IMR-90 (cell line): ENCODE measurements around the gene TRIM44. TPM values are rescaled to one million over a fixed set of nuclear protein-coding genes. Genes with fewer than 3 reads are reported as not detected.

Experiments
- ATAC-seq: fragments of 200-7000 bp; cut with Tn5 transposase; 2 replicates; pipeline ENCODE4 v1.9.1; 2020; ENCODE audit warnings: low read depth, mild to moderate bottlenecking, moderate library complexity
- BruUV-seq: library from RNA; stranded (reverse); fragments of 400-500 nt; replicated peaks from 2 replicates; lab custom pipeline; 2021; lab: Mats Ljungman, UMichigan
- CTCF ChIA-PET: fragments of 300-600 bp; formaldehyde crosslinking; extraction: SDS; loops from one replicate; lab custom pipeline; 2021; ENCODE audit warnings: antibody characterized with exemption; lab: Yijun Ruan, JAX
- POLR2A ChIA-PET: fragments of 300-600 bp; sonication (Branson Sonifier 250); formaldehyde crosslinking; loops from one replicate; lab custom pipeline; 2022; ENCODE audit warnings: antibody characterized with exemption; ENCODE audit not compliant: unreplicated experiment; lab: Charles Lee
- DNase-seq: peaks from one replicate; pipeline ENCODE4 v3.0.0; 2013
- H2AFZ ChIP-seq: replicated peaks from 2 replicates; pipeline ENCODE3; 2013; ENCODE audit warnings: low read length, mild to moderate bottlenecking; ENCODE audit not compliant: poor library complexity
- H2AK5ac ChIP-seq: 2 replicates; pipeline ENCODE4 v1.6.1; 2013; ENCODE audit warnings: low read depth, low read length, inconsistent platforms
- H2AK9ac ChIP-seq: replicated peaks from 2 replicates; pipeline ENCODE3; 2013; ENCODE audit warnings: mild to moderate bottlenecking, low read depth, low read length, moderate library complexity; ENCODE audit not compliant: poor library complexity
- H2BK120ac ChIP-seq: 2 replicates; pipeline ENCODE4 v1.6.1; 2013; ENCODE audit warnings: low read depth, low read length, inconsistent platforms
- H2BK15ac ChIP-seq: 3 replicates; pipeline ENCODE4 v1.6.1; 2013; ENCODE audit warnings: low read depth, low read length, inconsistent platforms
- H2BK20ac ChIP-seq: 2 replicates; pipeline ENCODE4 v1.6.1; 2013; ENCODE audit warnings: low read depth, mild to moderate bottlenecking, inconsistent platforms, low read length, moderate library complexity
- H2BK5ac ChIP-seq: 2 replicates; pipeline ENCODE4 v1.6.1; 2013; ENCODE audit warnings: mild to moderate bottlenecking, low read depth, low read length, inconsistent platforms; ENCODE audit not compliant: poor library complexity, severe bottlenecking
- H3K14ac ChIP-seq: replicated peaks from 2 replicates; pipeline ENCODE4 v1.6.1; 2013; ENCODE audit warnings: low read depth, low read length, inconsistent platforms
- H3K18ac ChIP-seq: 2 replicates; pipeline ENCODE4 v1.6.1; 2013; ENCODE audit warnings: low read depth, low read length, control low read depth
- H3K23ac ChIP-seq: 2 replicates; pipeline ENCODE4 v1.6.1; 2013; ENCODE audit warnings: low read depth, low read length, inconsistent platforms
- H3K27ac ChIP-seq: 2 replicates; pipeline ENCODE4 v1.5.1; 2013; ENCODE audit warnings: mild to moderate bottlenecking, control low read depth, low read length; ENCODE audit not compliant: insufficient read depth
- H3K27me3 ChIP-seq: 2 replicates; pipeline ENCODE4 v1.6.1; 2013; ENCODE audit warnings: low read length; ENCODE audit not compliant: control insufficient read depth, insufficient read depth
- H3K36me3 ChIP-seq: 2 replicates; pipeline ENCODE4 v1.6.1; 2013; ENCODE audit warnings: low read length, mixed read lengths; ENCODE audit not compliant: control insufficient read depth, insufficient read depth
- H3K4ac ChIP-seq: 2 replicates; pipeline ENCODE4 v1.6.1; 2013; ENCODE audit warnings: low read depth, low read length, inconsistent platforms
- H3K4me1 ChIP-seq: 2 replicates; pipeline ENCODE4 v1.6.1; 2013; ENCODE audit warnings: low read length, mixed read lengths; ENCODE audit not compliant: control insufficient read depth, insufficient read depth
- H3K4me2 ChIP-seq: 2 replicates; pipeline ENCODE4 v1.6.1; 2013; ENCODE audit warnings: low read depth, mild to moderate bottlenecking, control low read depth, low read length, moderate library complexity
- H3K4me3 ChIP-seq: 2 replicates; pipeline ENCODE4 v1.5.1; 2013; ENCODE audit warnings: low read depth, mild to moderate bottlenecking, control low read depth, low read length, moderate library complexity; ENCODE audit not compliant: insufficient read depth
- H3K56ac ChIP-seq: 2 replicates; pipeline ENCODE4 v1.6.1; 2013; ENCODE audit warnings: low read length, inconsistent platforms; ENCODE audit not compliant: insufficient read depth; ENCODE audit errors: extremely low read depth
- H3K79me1 ChIP-seq, 2 experiments: 2 replicates each; pipeline ENCODE4 v1.6.1; 2013; ENCODE audit warnings: low read length in 2 of 2, inconsistent platforms in 1 of 2, low read depth in 1 of 2
- H3K9ac ChIP-seq: 2 replicates; pipeline ENCODE4 v1.6.1; 2013; ENCODE audit warnings: low read depth, low read length, control low read depth
- H3K9me1 ChIP-seq: 2 replicates; pipeline ENCODE4 v1.6.1; 2013; ENCODE audit warnings: low read length, inconsistent platforms; ENCODE audit not compliant: insufficient read depth
- H3K9me3 ChIP-seq: 2 replicates; pipeline ENCODE4 v1.6.1; 2013; ENCODE audit warnings: low read length; ENCODE audit not compliant: control insufficient read depth, insufficient read depth
- H4K20me1 ChIP-seq: 2 replicates; pipeline ENCODE4 v1.6.1; 2013; ENCODE audit warnings: low read length, inconsistent platforms; ENCODE audit not compliant: insufficient read depth
- H4K5ac ChIP-seq: 2 replicates; pipeline ENCODE4 v1.6.1; 2013; ENCODE audit warnings: mild to moderate bottlenecking, low read depth, low read length, control low read depth
- H4K8ac ChIP-seq, 2 experiments: 2 replicates each; pipeline ENCODE4 v1.6.1; 2013; ENCODE audit warnings: low read depth in 2 of 2, low read length in 2 of 2, control low read depth in 1 of 2, inconsistent platforms in 1 of 2
- H4K91ac ChIP-seq: 2 replicates; pipeline ENCODE4 v1.6.1; 2013; ENCODE audit warnings: low read depth, low read length, inconsistent platforms; ENCODE audit not compliant: insufficient read depth
- BHLHE40 ChIP-seq: fragments of 150-350 bp; IDR thresholded peaks from 2 replicates; pipeline ENCODE4 v1.6.1; 2016; ENCODE audit warnings: mild to moderate bottlenecking, low read depth, low read length
- CEBPB ChIP-seq: IDR thresholded peaks from 2 replicates; pipeline ENCODE4 v1.6.1; 2012; ENCODE audit warnings: low read depth, low read length, improper control_type of control experiment
- CHD1 ChIP-seq: IDR thresholded peaks from 2 replicates; pipeline ENCODE4 v1.6.1; 2012; ENCODE audit warnings: low read depth, low read length, improper control_type of control experiment
- MAFK ChIP-seq: IDR thresholded peaks from 2 replicates; pipeline ENCODE4 v1.6.1; 2012; ENCODE audit warnings: low read depth, low read length, improper control_type of control experiment
- MAZ ChIP-seq: IDR thresholded peaks from 2 replicates; pipeline ENCODE4 v1.6.1; 2012; ENCODE audit warnings: low read depth, mild to moderate bottlenecking, low read length, improper control_type of control experiment, moderate library complexity, borderline replicate concordance
- MXI1 ChIP-seq: IDR thresholded peaks from 2 replicates; pipeline ENCODE4 v1.6.1; 2012; ENCODE audit warnings: low read depth, mild to moderate bottlenecking, low read length, moderate library complexity, borderline replicate concordance
- RAD21 ChIP-seq: IDR thresholded peaks from 2 replicates; pipeline ENCODE4 v1.6.1; 2012; ENCODE audit warnings: low read length, improper control_type of control experiment
- RCOR1 ChIP-seq: IDR thresholded peaks from 2 replicates; pipeline ENCODE4 v1.6.1; 2012; ENCODE audit warnings: mild to moderate bottlenecking, low read length, improper control_type of control experiment; ENCODE audit not compliant: insufficient replicate concordance
- SMC3 ChIP-seq: fragments of 150-350 bp; IDR thresholded peaks from 2 replicates; pipeline ENCODE4 v1.6.1; 2016; ENCODE audit warnings: low read depth, mild to moderate bottlenecking, antibody characterized with exemption, low read length, moderate library complexity
- WGBS, 2 experiments: methylation state at CpG; one replicate each; pipeline versions ENCODE4 v1.1.5 to v1.1.7; 2013; ENCODE audit warnings: missing lambda C conversion rate in 2 of 2; ENCODE audit not compliant: insufficient read length in 1 of 2; ENCODE audit errors: extremely low coverage in 2 of 2; 5-methylcytosine and 5-hydroxymethylcytosine counted together
- dilution Hi-C: fragments of 300-500 bp; cut with HindIII; formaldehyde crosslinking; loops from one replicate; pipeline ENCODE4 v1.14.3; 2018; ENCODE audit warnings: low sequenced_read_pairs; ENCODE audit not compliant: unreplicated experiment
- in situ Hi-C: fragments of 300-500 bp; cut with MboI; formaldehyde crosslinking; loops from 3 replicates; pipeline ENCODE4 v1.14.3; 2019; ENCODE audit warnings: low sequenced_read_pairs, inconsistent platforms, mixed read lengths
- intact Hi-C: fragments of 100-400 bp; cut with micrococcal nuclease; formaldehyde crosslinking; loops from 2 replicates; pipeline ENCODE4 v1.10.0; 2022
- polyA plus RNA-seq, 3 experiments: library from polyadenylated mRNA; depleted of rRNA; stranded (reverse); fragments of >200 nt; gene quantifications; 2 replicates each; pipeline ENCODE4 v1.2.3, GENCODE V29; 2012; ENCODE audit warnings: low replicate concordance in 1 of 3
- total RNA-seq: library from RNA; depleted of rRNA; stranded (reverse); fragments of >200 nt; gene quantifications from 2 replicates; pipeline ENCODE4 v1.2.3, GENCODE V29; 2012
- TF ChIP-seq, protein P1 (sequence below): fragments of 150-350 bp; IDR thresholded peaks from 2 replicates; pipeline ENCODE4 v1.6.1; 2017; ENCODE audit warnings: mild to moderate bottlenecking, antibody characterized with exemption, low read length, low read depth
- TF ChIP-seq, protein P2 (sequence below): conservative IDR thresholded peaks from 2 replicates; pipeline ENCODE4 v1.5.1; 2012; ENCODE audit warnings: mild to moderate bottlenecking, low read depth, low read length, improper control_type of control experiment

TRIM44 gene
- total and polyA plus RNA-seq, 2 of the 4 experiments (the other 2 are of a cell fraction), result 50.7 to 104 TPM

DNA sequence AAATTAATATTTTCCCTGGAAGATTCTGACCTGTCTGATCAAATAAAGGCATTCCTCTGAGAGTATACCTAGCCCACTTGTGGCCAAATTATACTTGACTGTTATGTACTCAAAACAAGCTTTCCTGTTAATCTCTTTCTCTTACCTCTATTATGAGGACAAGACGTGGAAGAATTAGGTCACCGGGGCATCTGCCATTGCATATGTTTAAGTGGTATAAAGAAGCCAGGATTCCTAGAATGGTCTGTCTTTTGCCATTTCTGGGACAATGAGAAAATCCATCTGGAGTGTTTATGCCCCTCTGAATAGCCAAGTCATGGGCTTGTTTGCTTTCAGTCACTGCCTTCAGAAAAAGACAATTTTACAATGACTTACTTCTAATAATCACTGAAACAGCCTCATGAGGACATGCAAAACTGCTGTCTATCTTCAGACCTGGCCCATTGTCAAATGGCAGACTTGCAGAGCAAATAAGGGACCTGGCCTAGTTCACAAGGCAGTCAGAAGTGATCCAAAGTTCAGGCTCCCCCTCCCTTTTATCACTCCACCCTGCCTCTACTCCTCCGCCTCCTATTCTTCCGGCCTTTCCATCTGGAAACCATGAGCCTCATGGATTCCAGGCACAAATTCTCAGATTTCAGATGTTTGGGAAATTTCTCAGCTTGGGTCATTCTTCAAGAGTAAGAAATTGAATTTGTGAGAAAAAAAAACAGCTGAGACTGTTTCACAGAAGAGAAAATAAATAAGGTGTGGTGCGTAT is 153.2 kb downstream of the TRIM44 start:
- no peak overlapping the region for H4K91ac ChIP-seq
- no peak overlapping the region for H3K4ac ChIP-seq
- H3K14ac ChIP-seq, result no peak overlapping the region
- H3K4me3 ChIP-seq, result no peak overlapping the region
- BruUV-seq, result no TSS peak
- ChIA-PET CTCF (interaction anchor here (0.7 kb wide), 1 partner anchor 84 kb away, joined by 3 read pairs; no protein-coding TSS in a partner anchor), POLR2A (no interaction called here)
- dilution Hi-C loops (no loop called here), intact Hi-C loops (no loop called here), in situ Hi-C loops (loop anchor here (25.0 kb wide), 1 partner anchor 672 kb away; no protein-coding TSS in a partner anchor)
- H3K9me1 ChIP-seq, result peaks cover 2% of the 10 kb centered on the region; the same call in 1 of the 2 replicates
- H3K56ac ChIP-seq, result no peak overlapping the region
- H2BK120ac ChIP-seq, result no peak overlapping the region
- no peak overlapping the region for H2AFZ ChIP-seq
- H3K79me1 ChIP-seq, result peaks cover 0 to 15% of the 10 kb centered on the region in 2 experiments; a peak in 2 of 4 replicates
- H3K36me3 ChIP-seq, result no peaks in the 10 kb centered on the region
- H3K23ac ChIP-seq, result no peak overlapping the region
- H3K27me3 ChIP-seq, result no peaks in the 10 kb centered on the region
- no peak overlapping the region for H4K8ac ChIP-seq
- H3K18ac ChIP-seq, result no peak overlapping the region
- no peak overlapping the region for H4K5ac ChIP-seq
- H3K27ac ChIP-seq, result no peak overlapping the region
- WGBS, 2 experiments, result no CpG with 5 or more reads among the region's 5 CpGs
- H3K9ac ChIP-seq, result no peak overlapping the region
- no peak overlapping the region for H2BK15ac ChIP-seq
- no peaks in the 10 kb centered on the region for H4K20me1 ChIP-seq
- TF ChIP-seq, protein P1, sequence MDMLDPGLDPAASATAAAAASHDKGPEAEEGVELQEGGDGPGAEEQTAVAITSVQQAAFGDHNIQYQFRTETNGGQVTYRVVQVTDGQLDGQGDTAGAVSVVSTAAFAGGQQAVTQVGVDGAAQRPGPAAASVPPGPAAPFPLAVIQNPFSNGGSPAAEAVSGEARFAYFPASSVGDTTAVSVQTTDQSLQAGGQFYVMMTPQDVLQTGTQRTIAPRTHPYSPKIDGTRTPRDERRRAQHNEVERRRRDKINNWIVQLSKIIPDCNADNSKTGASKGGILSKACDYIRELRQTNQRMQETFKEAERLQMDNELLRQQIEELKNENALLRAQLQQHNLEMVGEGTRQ, result no peak
- TF ChIP-seq BHLHE40, result no peak
- no peak for TF ChIP-seq MXI1
- no peak for TF ChIP-seq MAZ
- TF ChIP-seq, protein P2, sequence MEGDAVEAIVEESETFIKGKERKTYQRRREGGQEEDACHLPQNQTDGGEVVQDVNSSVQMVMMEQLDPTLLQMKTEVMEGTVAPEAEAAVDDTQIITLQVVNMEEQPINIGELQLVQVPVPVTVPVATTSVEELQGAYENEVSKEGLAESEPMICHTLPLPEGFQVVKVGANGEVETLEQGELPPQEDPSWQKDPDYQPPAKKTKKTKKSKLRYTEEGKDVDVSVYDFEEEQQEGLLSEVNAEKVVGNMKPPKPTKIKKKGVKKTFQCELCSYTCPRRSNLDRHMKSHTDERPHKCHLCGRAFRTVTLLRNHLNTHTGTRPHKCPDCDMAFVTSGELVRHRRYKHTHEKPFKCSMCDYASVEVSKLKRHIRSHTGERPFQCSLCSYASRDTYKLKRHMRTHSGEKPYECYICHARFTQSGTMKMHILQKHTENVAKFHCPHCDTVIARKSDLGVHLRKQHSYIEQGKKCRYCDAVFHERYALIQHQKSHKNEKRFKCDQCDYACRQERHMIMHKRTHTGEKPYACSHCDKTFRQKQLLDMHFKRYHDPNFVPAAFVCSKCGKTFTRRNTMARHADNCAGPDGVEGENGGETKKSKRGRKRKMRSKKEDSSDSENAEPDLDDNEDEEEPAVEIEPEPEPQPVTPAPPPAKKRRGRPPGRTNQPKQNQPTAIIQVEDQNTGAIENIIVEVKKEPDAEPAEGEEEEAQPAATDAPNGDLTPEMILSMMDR, result no peak
- no peak for TF ChIP-seq CHD1
- TF ChIP-seq SMC3, result no peak
- TF ChIP-seq RCOR1, result no peak
- no peak for TF ChIP-seq CEBPB
- TF ChIP-seq RAD21, result no peak
- no peak for TF ChIP-seq MAFK
- no peak for ATAC-seq
- DNase-seq, result peak; percentile 24
- no peaks in the 10 kb centered on the region for H3K9me3 ChIP-seq
- H2AK9ac ChIP-seq, result no peak overlapping the region
- H3K4me1 ChIP-seq, result no peaks in the 10 kb centered on the region
- no peak overlapping the region for H2BK5ac ChIP-seq
- H2BK20ac ChIP-seq, result no peak overlapping the region
- H2AK5ac ChIP-seq, result no peak overlapping the region
- H3K4me2 ChIP-seq, result no peak overlapping the region
